Suppressor macrophage treated with lipopolysaccharide for 1 hour (primary cell): Measurements from ENCODE around the gene DIAPH2.
"Not testable (repeated sequence)": the region's sequence is repeated elsewhere in the genome, so short reads cannot be mapped to it uniquely, and the experiment has no call there.

Experiments
- DNase-seq, 3 donors: peaks; one replicate each; pipeline ENCODE4 v3.0.0-alpha.2; 2020 to 2022

The DIAPH2 gene

GRCh38 chrX:96834137-96834536 lies 149.5 kb downstream of the DIAPH2 start:
- no peak for DNase-seq

- no peak for DNase-seq
Measured at GRCh38 chrX:96835660-96836289, 151.1 kb downstream of the DIAPH2 start.

- no peak for DNase-seq
Measured at GRCh38 chrX:96837808-96838207, 153.2 kb downstream of the DIAPH2 start.

- DNase-seq, result no peak
Measured at GRCh38 chrX:96838537-96838936, 153.9 kb downstream of the DIAPH2 start.

GRCh38 chrX:96841325-96841724 lies 156.7 kb downstream of the DIAPH2 start:
- DNase-seq, result no peak

- DNase-seq, result not testable (repeated sequence)
Measured at GRCh38 chrX:96841866-96842265, 157.2 kb downstream of the DIAPH2 start.

- no peak for DNase-seq
Measured at GRCh38 chrX:96843566-96843965, 158.9 kb downstream of the DIAPH2 start.

- no peak for DNase-seq
Measured at GRCh38 chrX:96846841-96847240, 162.2 kb downstream of the DIAPH2 start.

- not testable (repeated sequence) for DNase-seq
Measured at GRCh38 chrX:96859422-96859821, 174.8 kb downstream of the DIAPH2 start.

- DNase-seq, result peak in 2 of 3 donors; percentile 0 to 11
Measured at GRCh38 chrX:96861218-96861617, 176.6 kb downstream of the DIAPH2 start.

GRCh38 chrX:96861661-96862060 lies 177.0 kb downstream of the DIAPH2 start:
- no peak for DNase-seq

- no peak for DNase-seq
Measured at GRCh38 chrX:96883608-96884007, 199.0 kb downstream of the DIAPH2 start, which contains the start of gene RPA4. RPA4 (plus strand) TSS chrX:96883908; CDS start chrX:96884311, 403 bp downstream.

GRCh38 chrX:96884027-96884426 lies 199.4 kb downstream of the DIAPH2 start:
- DNase-seq, result no peak

- DNase-seq, result no peak
Measured at GRCh38 chrX:96889726-96890125, 205.1 kb downstream of the DIAPH2 start.

- no peak for DNase-seq
Measured at GRCh38 chrX:96906741-96907140, 222.1 kb downstream of the DIAPH2 start.

- DNase-seq, result no peak
Measured at GRCh38 chrX:96907516-96908272, 223.1 kb downstream of the DIAPH2 start.

GRCh38 chrX:96909291-96909690 lies 224.6 kb downstream of the DIAPH2 start:
- DNase-seq, result no peak

GRCh38 chrX:96918864-96919263 lies 234.2 kb downstream of the DIAPH2 start:
- no peak for DNase-seq

GRCh38 chrX:96919672-96920071 lies 235.0 kb downstream of the DIAPH2 start:
- DNase-seq, result no peak

- DNase-seq, result peak in 2 of 3 donors; percentile 0 to 11
Measured at GRCh38 chrX:96924581-96924980, 239.9 kb downstream of the DIAPH2 start.

GRCh38 chrX:96929036-96929435 lies 244.4 kb downstream of the DIAPH2 start:
- no peak for DNase-seq

- no peak for DNase-seq
Measured at GRCh38 chrX:96957718-96958117, 273.1 kb downstream of the DIAPH2 start.

GRCh38 chrX:96971812-96972211 lies 287.2 kb downstream of the DIAPH2 start:
- no peak for DNase-seq

- no peak for DNase-seq
Measured at GRCh38 chrX:96978906-96979305, 294.3 kb downstream of the DIAPH2 start.
